IMR-90 (cell line): ENCODE data around the gene ARVCF. TPM values are rescaled to one million over a fixed set of nuclear protein-coding genes. Genes with fewer than 3 reads are reported as not detected.

Experiments used
- ATAC-seq: fragments of 200-7000 bp; cut with Tn5 transposase; 2 replicates; pipeline ENCODE4 v1.9.1; 2020; ENCODE audit warnings: low read depth, mild to moderate bottlenecking, moderate library complexity
- BruUV-seq: library from RNA; stranded (reverse); fragments of 400-500 nt; replicated peaks from 2 replicates; lab custom pipeline; 2021; lab: Mats Ljungman, UMichigan
- CTCF ChIA-PET: fragments of 300-600 bp; formaldehyde crosslinking; extraction: SDS; loops from one replicate; lab custom pipeline; 2021; ENCODE audit warnings: antibody characterized with exemption; lab: Yijun Ruan, JAX
- POLR2A ChIA-PET: fragments of 300-600 bp; sonication (Branson Sonifier 250); formaldehyde crosslinking; loops from one replicate; lab custom pipeline; 2022; ENCODE audit warnings: antibody characterized with exemption; ENCODE audit not compliant: unreplicated experiment; lab: Charles Lee
- DNase-seq: peaks from one replicate; pipeline ENCODE4 v3.0.0; 2013
- H2AFZ ChIP-seq: replicated peaks from 2 replicates; pipeline ENCODE3; 2013; ENCODE audit warnings: low read length, mild to moderate bottlenecking; ENCODE audit not compliant: poor library complexity
- H2AK5ac ChIP-seq: 2 replicates; pipeline ENCODE4 v1.6.1; 2013; ENCODE audit warnings: low read depth, low read length, inconsistent platforms
- H2AK9ac ChIP-seq: replicated peaks from 2 replicates; pipeline ENCODE3; 2013; ENCODE audit warnings: mild to moderate bottlenecking, low read depth, low read length, moderate library complexity; ENCODE audit not compliant: poor library complexity
- H2BK120ac ChIP-seq: 2 replicates; pipeline ENCODE4 v1.6.1; 2013; ENCODE audit warnings: low read depth, low read length, inconsistent platforms
- H2BK15ac ChIP-seq: 3 replicates; pipeline ENCODE4 v1.6.1; 2013; ENCODE audit warnings: low read depth, low read length, inconsistent platforms
- H2BK20ac ChIP-seq: 2 replicates; pipeline ENCODE4 v1.6.1; 2013; ENCODE audit warnings: low read depth, mild to moderate bottlenecking, inconsistent platforms, low read length, moderate library complexity
- H2BK5ac ChIP-seq: 2 replicates; pipeline ENCODE4 v1.6.1; 2013; ENCODE audit warnings: mild to moderate bottlenecking, low read depth, low read length, inconsistent platforms; ENCODE audit not compliant: poor library complexity, severe bottlenecking
- H3K14ac ChIP-seq: replicated peaks from 2 replicates; pipeline ENCODE4 v1.6.1; 2013; ENCODE audit warnings: low read depth, low read length, inconsistent platforms
- H3K18ac ChIP-seq: 2 replicates; pipeline ENCODE4 v1.6.1; 2013; ENCODE audit warnings: low read depth, low read length, control low read depth
- H3K23ac ChIP-seq: 2 replicates; pipeline ENCODE4 v1.6.1; 2013; ENCODE audit warnings: low read depth, low read length, inconsistent platforms
- H3K27ac ChIP-seq: 2 replicates; pipeline ENCODE4 v1.5.1; 2013; ENCODE audit warnings: mild to moderate bottlenecking, control low read depth, low read length; ENCODE audit not compliant: insufficient read depth
- H3K27me3 ChIP-seq: 2 replicates; pipeline ENCODE4 v1.6.1; 2013; ENCODE audit warnings: low read length; ENCODE audit not compliant: control insufficient read depth, insufficient read depth
- H3K36me3 ChIP-seq: 2 replicates; pipeline ENCODE4 v1.6.1; 2013; ENCODE audit warnings: low read length, mixed read lengths; ENCODE audit not compliant: control insufficient read depth, insufficient read depth
- H3K4ac ChIP-seq: 2 replicates; pipeline ENCODE4 v1.6.1; 2013; ENCODE audit warnings: low read depth, low read length, inconsistent platforms
- H3K4me1 ChIP-seq: 2 replicates; pipeline ENCODE4 v1.6.1; 2013; ENCODE audit warnings: low read length, mixed read lengths; ENCODE audit not compliant: control insufficient read depth, insufficient read depth
- H3K4me2 ChIP-seq: 2 replicates; pipeline ENCODE4 v1.6.1; 2013; ENCODE audit warnings: low read depth, mild to moderate bottlenecking, control low read depth, low read length, moderate library complexity
- H3K4me3 ChIP-seq: 2 replicates; pipeline ENCODE4 v1.5.1; 2013; ENCODE audit warnings: low read depth, mild to moderate bottlenecking, control low read depth, low read length, moderate library complexity; ENCODE audit not compliant: insufficient read depth
- H3K56ac ChIP-seq: 2 replicates; pipeline ENCODE4 v1.6.1; 2013; ENCODE audit warnings: low read length, inconsistent platforms; ENCODE audit not compliant: insufficient read depth; ENCODE audit errors: extremely low read depth
- H3K79me1 ChIP-seq, 2 experiments: 2 replicates each; pipeline ENCODE4 v1.6.1; 2013; ENCODE audit warnings: low read length in 2 of 2, inconsistent platforms in 1 of 2, low read depth in 1 of 2
- H3K9ac ChIP-seq: 2 replicates; pipeline ENCODE4 v1.6.1; 2013; ENCODE audit warnings: low read depth, low read length, control low read depth
- H3K9me1 ChIP-seq: 2 replicates; pipeline ENCODE4 v1.6.1; 2013; ENCODE audit warnings: low read length, inconsistent platforms; ENCODE audit not compliant: insufficient read depth
- H3K9me3 ChIP-seq: 2 replicates; pipeline ENCODE4 v1.6.1; 2013; ENCODE audit warnings: low read length; ENCODE audit not compliant: control insufficient read depth, insufficient read depth
- H4K20me1 ChIP-seq: 2 replicates; pipeline ENCODE4 v1.6.1; 2013; ENCODE audit warnings: low read length, inconsistent platforms; ENCODE audit not compliant: insufficient read depth
- H4K5ac ChIP-seq: 2 replicates; pipeline ENCODE4 v1.6.1; 2013; ENCODE audit warnings: mild to moderate bottlenecking, low read depth, low read length, control low read depth
- H4K8ac ChIP-seq, 2 experiments: 2 replicates each; pipeline ENCODE4 v1.6.1; 2013; ENCODE audit warnings: low read depth in 2 of 2, low read length in 2 of 2, control low read depth in 1 of 2, inconsistent platforms in 1 of 2
- H4K91ac ChIP-seq: 2 replicates; pipeline ENCODE4 v1.6.1; 2013; ENCODE audit warnings: low read depth, low read length, inconsistent platforms; ENCODE audit not compliant: insufficient read depth
- BHLHE40 ChIP-seq: fragments of 150-350 bp; IDR thresholded peaks from 2 replicates; pipeline ENCODE4 v1.6.1; 2016; ENCODE audit warnings: mild to moderate bottlenecking, low read depth, low read length
- CEBPB ChIP-seq: IDR thresholded peaks from 2 replicates; pipeline ENCODE4 v1.6.1; 2012; ENCODE audit warnings: low read depth, low read length, improper control_type of control experiment
- CHD1 ChIP-seq: IDR thresholded peaks from 2 replicates; pipeline ENCODE4 v1.6.1; 2012; ENCODE audit warnings: low read depth, low read length, improper control_type of control experiment
- FOS ChIP-seq: fragments of 150-350 bp; IDR thresholded peaks from 2 replicates; pipeline ENCODE4 v1.6.1; 2016; ENCODE audit warnings: low read depth, low read length
- MAFK ChIP-seq: IDR thresholded peaks from 2 replicates; pipeline ENCODE4 v1.6.1; 2012; ENCODE audit warnings: low read depth, low read length, improper control_type of control experiment
- MAZ ChIP-seq: IDR thresholded peaks from 2 replicates; pipeline ENCODE4 v1.6.1; 2012; ENCODE audit warnings: low read depth, mild to moderate bottlenecking, low read length, improper control_type of control experiment, moderate library complexity, borderline replicate concordance
- MXI1 ChIP-seq: IDR thresholded peaks from 2 replicates; pipeline ENCODE4 v1.6.1; 2012; ENCODE audit warnings: low read depth, mild to moderate bottlenecking, low read length, moderate library complexity, borderline replicate concordance
- NFE2L2 ChIP-seq: fragments of 150-350 bp; IDR thresholded peaks from 2 replicates; pipeline ENCODE4 v1.6.1; 2016; ENCODE audit warnings: low read depth, mild to moderate bottlenecking, low read length
- POLR2A ChIP-seq: IDR thresholded peaks from 2 replicates; pipeline ENCODE4 v1.6.1; 2012; ENCODE audit warnings: mild to moderate bottlenecking, low read depth, low read length
- RAD21 ChIP-seq: IDR thresholded peaks from 2 replicates; pipeline ENCODE4 v1.6.1; 2012; ENCODE audit warnings: low read length, improper control_type of control experiment
- RCOR1 ChIP-seq: IDR thresholded peaks from 2 replicates; pipeline ENCODE4 v1.6.1; 2012; ENCODE audit warnings: mild to moderate bottlenecking, low read length, improper control_type of control experiment; ENCODE audit not compliant: insufficient replicate concordance
- RFX5 ChIP-seq: IDR thresholded peaks from 2 replicates; pipeline ENCODE4 v1.8.0; 2012; ENCODE audit warnings: low read depth, mild to moderate bottlenecking, low read length, moderate library complexity
- SMC3 ChIP-seq: fragments of 150-350 bp; IDR thresholded peaks from 2 replicates; pipeline ENCODE4 v1.6.1; 2016; ENCODE audit warnings: low read depth, mild to moderate bottlenecking, antibody characterized with exemption, low read length, moderate library complexity
- WGBS, 2 experiments: methylation state at CpG; one replicate each; pipeline versions ENCODE4 v1.1.5 to v1.1.7; 2013; ENCODE audit warnings: missing lambda C conversion rate in 2 of 2; ENCODE audit not compliant: insufficient read length in 1 of 2; ENCODE audit errors: extremely low coverage in 2 of 2; 5-methylcytosine and 5-hydroxymethylcytosine counted together
- dilution Hi-C: fragments of 300-500 bp; cut with HindIII; formaldehyde crosslinking; loops from one replicate; pipeline ENCODE4 v1.14.3; 2018; ENCODE audit warnings: low sequenced_read_pairs; ENCODE audit not compliant: unreplicated experiment
- in situ Hi-C: fragments of 300-500 bp; cut with MboI; formaldehyde crosslinking; loops from 3 replicates; pipeline ENCODE4 v1.14.3; 2019; ENCODE audit warnings: low sequenced_read_pairs, inconsistent platforms, mixed read lengths
- intact Hi-C: fragments of 100-400 bp; cut with micrococcal nuclease; formaldehyde crosslinking; loops from 2 replicates; pipeline ENCODE4 v1.10.0; 2022
- polyA plus RNA-seq, 3 experiments: library from polyadenylated mRNA; depleted of rRNA; stranded (reverse); fragments of >200 nt; gene quantifications; 2 replicates each; pipeline ENCODE4 v1.2.3, GENCODE V29; 2012; ENCODE audit warnings: low replicate concordance in 1 of 3
- total RNA-seq: library from RNA; depleted of rRNA; stranded (reverse); fragments of >200 nt; gene quantifications from 2 replicates; pipeline ENCODE4 v1.2.3, GENCODE V29; 2012
- TF ChIP-seq, protein P1 (sequence below): conservative IDR thresholded peaks from 2 replicates; pipeline ENCODE4 v1.5.1; 2012; ENCODE audit warnings: mild to moderate bottlenecking, low read depth, low read length, improper control_type of control experiment
- TF ChIP-seq, protein P2 (sequence below): fragments of 150-350 bp; IDR thresholded peaks from 2 replicates; pipeline ENCODE4 v1.6.1; 2017; ENCODE audit warnings: mild to moderate bottlenecking, antibody characterized with exemption, low read length, low read depth
- TF ChIP-seq, protein P3 (sequence below): fragments of 150-350 bp; IDR thresholded peaks from 2 replicates; pipeline ENCODE4 v1.6.1; 2016; ENCODE audit warnings: low read depth, mild to moderate bottlenecking, low read length, moderate library complexity, borderline replicate concordance

The ARVCF gene
- total and polyA plus RNA-seq, 2 of the 4 experiments (the other 2 are of a cell fraction), result 8.6 to 14.1 TPM

DNA sequence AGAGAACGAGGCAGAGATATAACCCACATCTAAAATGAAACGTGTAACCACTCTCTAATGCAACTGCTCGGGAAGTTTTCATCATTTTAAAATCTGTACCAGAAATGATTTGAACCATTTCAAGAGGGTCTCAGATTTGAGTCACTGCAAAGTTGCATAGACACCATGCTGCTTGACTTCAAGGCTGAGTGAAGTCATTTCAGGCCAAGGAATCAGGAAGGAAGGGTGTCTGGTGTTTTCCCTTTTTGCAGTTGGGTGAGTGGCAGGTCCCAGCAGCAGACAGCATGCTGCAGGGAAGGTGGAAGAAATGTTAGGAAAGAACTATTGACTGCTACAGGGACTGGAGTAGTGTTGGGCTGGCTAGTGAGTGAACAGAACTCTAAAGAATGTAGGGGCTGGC lies 20.8 kb upstream of the ARVCF start:
- Histone ChIP-seq H2AK5ac (no peak overlapping the region), H2BK5ac (no peak overlapping the region), H3K79me1 (peaks cover 10 to 39% of the 10 kb centered on the region in 2 experiments), H3K27ac (no peak overlapping the region), H4K5ac (no peak overlapping the region), H3K9me3 (no peaks in the 10 kb centered on the region), H2BK15ac (no peak overlapping the region), H3K18ac (no peak overlapping the region), H3K9ac (no peak overlapping the region), H3K56ac (no peak overlapping the region), H3K4me3 (no peak overlapping the region), H4K91ac (no peak overlapping the region), H3K4me1 (peaks cover 3% of the 10 kb centered on the region; the same call in 1 of the 2 replicates), H2BK20ac (no peak overlapping the region), H3K27me3 (no peaks in the 10 kb centered on the region), H2AK9ac (no peak overlapping the region), H3K9me1 (peaks cover 6% of the 10 kb centered on the region; the same call in 1 of the 2 replicates), H4K20me1 (peaks cover 33% of the 10 kb centered on the region), H3K14ac (no peak overlapping the region), H3K23ac (no peak overlapping the region), H4K8ac (no peak overlapping the region), H2AFZ (no peak overlapping the region), H2BK120ac (no peak overlapping the region), H3K36me3 (peaks cover 30% of the 10 kb centered on the region), H3K4ac (no peak overlapping the region), H3K4me2 (no peak overlapping the region)
- TF ChIP-seq RFX5 (no peak), BHLHE40 (no peak), POLR2A (no peak), SMC3 (no peak), CHD1 (no peak), MAZ (no peak), FOS (no peak), MAFK (no peak), MXI1 (no peak), NFE2L2 (no peak), CEBPB (no peak), RCOR1 (no peak), RAD21 (no peak)
- TF ChIP-seq, protein P1, sequence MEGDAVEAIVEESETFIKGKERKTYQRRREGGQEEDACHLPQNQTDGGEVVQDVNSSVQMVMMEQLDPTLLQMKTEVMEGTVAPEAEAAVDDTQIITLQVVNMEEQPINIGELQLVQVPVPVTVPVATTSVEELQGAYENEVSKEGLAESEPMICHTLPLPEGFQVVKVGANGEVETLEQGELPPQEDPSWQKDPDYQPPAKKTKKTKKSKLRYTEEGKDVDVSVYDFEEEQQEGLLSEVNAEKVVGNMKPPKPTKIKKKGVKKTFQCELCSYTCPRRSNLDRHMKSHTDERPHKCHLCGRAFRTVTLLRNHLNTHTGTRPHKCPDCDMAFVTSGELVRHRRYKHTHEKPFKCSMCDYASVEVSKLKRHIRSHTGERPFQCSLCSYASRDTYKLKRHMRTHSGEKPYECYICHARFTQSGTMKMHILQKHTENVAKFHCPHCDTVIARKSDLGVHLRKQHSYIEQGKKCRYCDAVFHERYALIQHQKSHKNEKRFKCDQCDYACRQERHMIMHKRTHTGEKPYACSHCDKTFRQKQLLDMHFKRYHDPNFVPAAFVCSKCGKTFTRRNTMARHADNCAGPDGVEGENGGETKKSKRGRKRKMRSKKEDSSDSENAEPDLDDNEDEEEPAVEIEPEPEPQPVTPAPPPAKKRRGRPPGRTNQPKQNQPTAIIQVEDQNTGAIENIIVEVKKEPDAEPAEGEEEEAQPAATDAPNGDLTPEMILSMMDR, result no peak
- TF ChIP-seq, protein P2, sequence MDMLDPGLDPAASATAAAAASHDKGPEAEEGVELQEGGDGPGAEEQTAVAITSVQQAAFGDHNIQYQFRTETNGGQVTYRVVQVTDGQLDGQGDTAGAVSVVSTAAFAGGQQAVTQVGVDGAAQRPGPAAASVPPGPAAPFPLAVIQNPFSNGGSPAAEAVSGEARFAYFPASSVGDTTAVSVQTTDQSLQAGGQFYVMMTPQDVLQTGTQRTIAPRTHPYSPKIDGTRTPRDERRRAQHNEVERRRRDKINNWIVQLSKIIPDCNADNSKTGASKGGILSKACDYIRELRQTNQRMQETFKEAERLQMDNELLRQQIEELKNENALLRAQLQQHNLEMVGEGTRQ, result no peak
- TF ChIP-seq, protein P3, sequence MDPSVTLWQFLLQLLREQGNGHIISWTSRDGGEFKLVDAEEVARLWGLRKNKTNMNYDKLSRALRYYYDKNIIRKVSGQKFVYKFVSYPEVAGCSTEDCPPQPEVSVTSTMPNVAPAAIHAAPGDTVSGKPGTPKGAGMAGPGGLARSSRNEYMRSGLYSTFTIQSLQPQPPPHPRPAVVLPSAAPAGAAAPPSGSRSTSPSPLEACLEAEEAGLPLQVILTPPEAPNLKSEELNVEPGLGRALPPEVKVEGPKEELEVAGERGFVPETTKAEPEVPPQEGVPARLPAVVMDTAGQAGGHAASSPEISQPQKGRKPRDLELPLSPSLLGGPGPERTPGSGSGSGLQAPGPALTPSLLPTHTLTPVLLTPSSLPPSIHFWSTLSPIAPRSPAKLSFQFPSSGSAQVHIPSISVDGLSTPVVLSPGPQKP, result no peak
- in situ Hi-C loops (no loop called here), dilution Hi-C loops (no loop called here), intact Hi-C loops (no loop called here)
- ATAC-seq (no peak), DNase-seq (no peak)
- BruUV-seq, result no TSS peak
- ChIA-PET CTCF (no interaction called here), POLR2A (no interaction called here)
- WGBS, 2 experiments, result 100% methylated on average over 2 of the region's 3 CpGs; no CpG with 5 or more reads in 1 of the 2 experiments
